NCI-H1694 (cell line): ENCODE results near the gene CTTNBP2NL.

Source experiments
- DNase-seq: peaks from one replicate; lab custom pipeline; 2025; lab: John Stamatoyannopoulos, UW

Gene CTTNBP2NL

GRCh38 chr1:112506306-112506705, 110.3 kb downstream of the CTTNBP2NL start:
- DNase-seq = no peak

- no peak for DNase-seq
Observed at GRCh38 chr1:112506731-112507130, 110.7 kb downstream of the CTTNBP2NL start.

GRCh38 chr1:112507336-112507735, 111.3 kb downstream of the CTTNBP2NL start:
- DNase-seq = no peak

- no peak for DNase-seq
Observed at GRCh38 chr1:112507921-112508277, 111.9 kb downstream of the CTTNBP2NL start.

- no peak for DNase-seq
Observed at GRCh38 chr1:112508278-112509004, 112.4 kb downstream of the CTTNBP2NL start, which contains the start of gene WNT2B. Gene WNT2B (plus strand): TSS chr1:112508965. CDS start chr1:112509263, 298 bp downstream.

- DNase-seq = no peak
Observed at GRCh38 chr1:112509005-112509659, 113.1 kb downstream of the CTTNBP2NL start.

- DNase-seq = no peak
Observed at GRCh38 chr1:112509660-112510178, 113.7 kb downstream of the CTTNBP2NL start.

- no peak for DNase-seq
Observed at GRCh38 chr1:112510340-112510739, 114.3 kb downstream of the CTTNBP2NL start.
